ENCODE measurements around the gene ONECUT3.

The ONECUT3 gene

GRCh38 chr19:1817553-1818179 is 64.4 kb downstream of the ONECUT3 start:
- DNase-seq = no peak

GRCh38 chr19:1818549-1819195 is 65.4 kb downstream of the ONECUT3 start:
- no peak for DNase-seq

GRCh38 chr19:1819341-1820255 is 66.3 kb downstream of the ONECUT3 start:
- DNase-seq = no peak

- no peak for DNase-seq
These were observed 68.9 kb downstream of the ONECUT3 start for GRCh38 chr19:1822210-1822609.

- no peak for DNase-seq
These were observed 69.7 kb downstream of the ONECUT3 start for GRCh38 chr19:1823020-1823419.

- no peak for DNase-seq
These were observed 70.4 kb downstream of the ONECUT3 start for GRCh38 chr19:1823539-1824251.

- no peak for DNase-seq
These were observed 70.9 kb downstream of the ONECUT3 start for GRCh38 chr19:1824252-1824622.

GRCh38 chr19:1825909-1826556 is 72.7 kb downstream of the ONECUT3 start:
- DNase-seq = peak; percentile 22

GRCh38 chr19:1826557-1827521 is 73.5 kb downstream of the ONECUT3 start:
- no peak for DNase-seq

- DNase-seq = no peak
These were observed 74.4 kb downstream of the ONECUT3 start for GRCh38 chr19:1827566-1828278.

GRCh38 chr19:1828279-1829238 is 75.3 kb downstream of the ONECUT3 start:
- no peak for DNase-seq

- no peak for DNase-seq
These were observed 76.7 kb downstream of the ONECUT3 start for GRCh38 chr19:1829958-1830357.

GRCh38 chr19:1830568-1830967 is 77.3 kb downstream of the ONECUT3 start:
- DNase-seq = no peak

All from NCI-H2107 (cell line).